GM06990 (cell line): Measurements from ENCODE around the gene CNTN5.

Source experiments
- DNase-seq: peaks from one replicate; pipeline ENCODE4 v3.0.0-alpha.2; 2011; ENCODE audit not compliant: insufficient read length; ENCODE audit errors: extremely low read depth
- H3K27me3 ChIP-seq: replicated peaks from 2 replicates; pipeline ENCODE4 v1.6.0; 2011; ENCODE audit warnings: low read length; ENCODE audit not compliant: control insufficient read depth, insufficient read depth
- H3K36me3 ChIP-seq: 2 replicates; pipeline ENCODE4 v1.5.1; 2011; ENCODE audit warnings: low read length; ENCODE audit not compliant: control insufficient read depth, insufficient read depth
- H3K4me3 ChIP-seq: replicated peaks from 2 replicates; pipeline ENCODE4 v1.5.1; 2011; ENCODE audit warnings: low read depth, mild to moderate bottlenecking, control low read depth, low read length
- TF ChIP-seq, protein P1 (sequence below): IDR thresholded peaks from 2 replicates; pipeline ENCODE4 v1.5.1; 2011; ENCODE audit warnings: low read length, control low read depth, mild to moderate bottlenecking, inconsistent platforms; ENCODE audit not compliant: insufficient read depth, poor library complexity, severe bottlenecking

CNTN5 gene

DNA sequence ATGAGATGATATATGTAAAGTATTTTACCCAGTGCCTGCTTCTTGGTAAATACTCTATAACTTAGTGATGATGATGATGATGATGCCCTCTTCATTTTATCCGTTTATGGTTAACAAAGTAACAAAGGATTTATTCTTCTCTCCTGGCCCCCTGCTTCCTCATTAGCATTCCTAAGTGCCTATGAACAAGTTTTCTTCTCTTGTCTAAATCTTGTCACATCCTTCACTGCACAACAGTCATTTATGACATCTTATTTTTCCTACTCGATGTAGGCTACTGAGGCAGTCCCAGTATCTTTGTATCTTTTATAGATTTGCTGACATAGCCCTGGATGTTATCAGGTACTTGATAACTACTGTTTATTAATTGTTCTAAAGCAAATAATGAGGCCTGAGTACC lies 911.9 kb downstream of the CNTN5 start:
- no peaks in the 10 kb centered on the region for H3K36me3 ChIP-seq
- H3K27me3 ChIP-seq: no peaks in the 10 kb centered on the region
- no peak overlapping the region for H3K4me3 ChIP-seq
- no peak for DNase-seq
- TF ChIP-seq, protein P1, sequence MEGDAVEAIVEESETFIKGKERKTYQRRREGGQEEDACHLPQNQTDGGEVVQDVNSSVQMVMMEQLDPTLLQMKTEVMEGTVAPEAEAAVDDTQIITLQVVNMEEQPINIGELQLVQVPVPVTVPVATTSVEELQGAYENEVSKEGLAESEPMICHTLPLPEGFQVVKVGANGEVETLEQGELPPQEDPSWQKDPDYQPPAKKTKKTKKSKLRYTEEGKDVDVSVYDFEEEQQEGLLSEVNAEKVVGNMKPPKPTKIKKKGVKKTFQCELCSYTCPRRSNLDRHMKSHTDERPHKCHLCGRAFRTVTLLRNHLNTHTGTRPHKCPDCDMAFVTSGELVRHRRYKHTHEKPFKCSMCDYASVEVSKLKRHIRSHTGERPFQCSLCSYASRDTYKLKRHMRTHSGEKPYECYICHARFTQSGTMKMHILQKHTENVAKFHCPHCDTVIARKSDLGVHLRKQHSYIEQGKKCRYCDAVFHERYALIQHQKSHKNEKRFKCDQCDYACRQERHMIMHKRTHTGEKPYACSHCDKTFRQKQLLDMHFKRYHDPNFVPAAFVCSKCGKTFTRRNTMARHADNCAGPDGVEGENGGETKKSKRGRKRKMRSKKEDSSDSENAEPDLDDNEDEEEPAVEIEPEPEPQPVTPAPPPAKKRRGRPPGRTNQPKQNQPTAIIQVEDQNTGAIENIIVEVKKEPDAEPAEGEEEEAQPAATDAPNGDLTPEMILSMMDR: no peak

DNA sequence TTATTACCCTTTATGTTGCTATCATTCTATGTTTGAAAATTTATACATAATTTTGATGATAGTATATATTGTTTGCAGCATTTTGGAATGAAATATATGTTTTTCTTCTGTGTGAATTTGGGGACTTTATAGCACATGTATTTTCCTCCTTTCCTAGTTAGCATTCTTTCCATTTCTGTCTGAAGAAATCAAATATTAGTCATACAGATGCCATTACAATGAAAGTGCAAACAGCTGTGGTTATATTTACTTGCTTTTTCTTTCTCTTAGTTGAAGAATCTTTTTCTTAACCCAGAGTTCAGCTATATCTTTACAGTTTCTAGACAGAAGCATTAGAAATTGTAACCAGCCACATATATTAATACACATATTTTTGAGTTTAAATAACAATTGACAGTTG lies 913.3 kb downstream of the CNTN5 start:
- DNase-seq: no peak
- TF ChIP-seq, protein P1: no peak

DNA sequence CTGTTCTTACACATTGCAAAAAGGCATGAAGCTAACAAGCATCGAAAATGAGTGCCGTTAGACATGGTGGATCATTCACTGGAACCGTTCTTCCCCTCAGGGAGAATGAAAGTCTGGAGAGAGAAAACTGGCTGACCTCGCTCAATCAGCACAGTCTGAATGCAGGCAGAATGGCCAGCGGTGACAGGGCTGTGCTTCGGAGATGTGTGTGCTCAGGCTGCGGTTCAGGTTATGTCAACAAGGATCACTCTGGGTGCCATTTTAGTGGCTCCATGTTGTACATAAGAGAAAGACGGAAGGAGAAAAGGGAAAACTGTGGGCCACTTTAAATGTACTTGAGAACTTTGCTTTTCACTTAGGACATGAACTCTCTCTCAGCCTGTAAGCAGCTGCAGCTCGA lies 916.6 kb downstream of the CNTN5 start:
- TF ChIP-seq, protein P1: no peak
- Histone ChIP-seq H3K27me3 (no peaks in the 10 kb centered on the region), H3K4me3 (no peak overlapping the region), H3K36me3 (no peaks in the 10 kb centered on the region)
- DNase-seq: no peak

More for the DNA sequence above, 913.3 kb downstream of the CNTN5 start:
- no peaks in the 10 kb centered on the region for H3K36me3 ChIP-seq
- no peak overlapping the region for H3K4me3 ChIP-seq
- H3K27me3 ChIP-seq: no peaks in the 10 kb centered on the region

DNA sequence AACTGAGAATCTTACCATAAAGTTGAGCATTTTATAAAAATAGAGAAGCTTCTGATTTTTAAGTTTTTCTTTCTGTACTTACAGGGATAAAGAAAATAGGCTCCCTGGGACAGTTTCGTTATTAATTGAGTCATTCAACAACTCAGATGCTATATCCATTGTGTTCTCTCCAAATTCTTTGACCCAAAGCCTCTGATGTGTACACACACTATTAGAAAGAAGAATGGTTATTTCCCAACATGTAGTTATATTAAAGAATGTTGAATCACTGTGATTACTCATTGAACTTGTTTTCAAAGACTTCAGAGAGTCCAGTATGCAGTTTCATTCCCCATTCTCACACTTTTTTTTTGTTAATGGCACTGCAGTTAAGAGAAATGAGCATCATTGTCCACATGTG lies 932.1 kb downstream of the CNTN5 start:
- no peak for DNase-seq
- H3K4me3 ChIP-seq: no peak overlapping the region
- no peaks in the 10 kb centered on the region for H3K27me3 ChIP-seq
- TF ChIP-seq, protein P1: no peak
- no peaks in the 10 kb centered on the region for H3K36me3 ChIP-seq

DNA sequence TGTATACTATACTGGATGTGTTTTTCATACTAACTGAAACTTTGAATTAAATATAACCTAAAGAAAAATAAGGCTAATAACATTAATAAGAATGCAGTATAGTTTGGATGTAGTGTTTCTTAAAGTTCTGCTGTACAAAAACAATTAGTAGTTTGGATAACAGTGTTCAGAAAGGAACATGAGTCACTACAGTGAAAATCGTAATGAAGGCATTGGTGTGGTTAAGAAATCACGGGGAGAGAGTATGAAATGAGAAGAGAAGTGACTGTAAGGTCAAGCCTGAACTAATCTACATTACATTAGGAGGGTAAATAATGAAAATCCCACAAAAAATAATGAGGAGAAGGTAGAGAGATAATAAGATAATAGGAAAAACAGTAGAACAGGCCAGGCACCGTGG lies 939.8 kb downstream of the CNTN5 start:
- no peak overlapping the region for H3K4me3 ChIP-seq
- DNase-seq: no peak
- TF ChIP-seq, protein P1: no peak
- H3K27me3 ChIP-seq: no peaks in the 10 kb centered on the region
- no peaks in the 10 kb centered on the region for H3K36me3 ChIP-seq

DNA sequence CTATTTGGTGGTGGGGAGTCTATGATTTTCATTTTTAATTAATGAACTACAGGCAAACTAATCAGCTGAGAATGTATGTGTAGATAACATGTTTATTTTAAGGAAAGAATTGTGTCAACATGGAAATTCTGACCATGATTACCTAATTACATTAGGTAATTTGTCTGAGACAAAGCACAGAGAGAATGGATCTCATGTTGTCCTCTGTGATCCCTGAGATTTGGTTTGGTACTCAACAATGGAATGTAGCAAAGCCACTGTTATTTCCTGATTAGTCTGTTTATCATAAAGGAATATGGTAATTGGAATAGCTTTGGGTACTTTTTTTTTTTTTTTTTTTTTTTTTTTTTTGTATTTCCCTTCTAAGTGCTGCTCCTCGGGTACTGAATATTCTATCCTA lies 947.6 kb downstream of the CNTN5 start:
- no peak overlapping the region for H3K4me3 ChIP-seq
- H3K36me3 ChIP-seq: no peaks in the 10 kb centered on the region
- no peak for DNase-seq
- TF ChIP-seq, protein P1: no peak
- H3K27me3 ChIP-seq: no peaks in the 10 kb centered on the region
